CD4-positive, alpha-beta T cell treated with Interferon gamma for 1 hour (primary cell): ENCODE measurements around the gene SGSH.
"Not testable (repeated sequence)": the region's sequence is repeated elsewhere in the genome, so short reads cannot be mapped to it uniquely, and the experiment has no call there.

Source experiments
- DNase-seq: peaks from one replicate; pipeline ENCODE4 v3.0.0-alpha.2; 2020

SGSH gene

DNA sequence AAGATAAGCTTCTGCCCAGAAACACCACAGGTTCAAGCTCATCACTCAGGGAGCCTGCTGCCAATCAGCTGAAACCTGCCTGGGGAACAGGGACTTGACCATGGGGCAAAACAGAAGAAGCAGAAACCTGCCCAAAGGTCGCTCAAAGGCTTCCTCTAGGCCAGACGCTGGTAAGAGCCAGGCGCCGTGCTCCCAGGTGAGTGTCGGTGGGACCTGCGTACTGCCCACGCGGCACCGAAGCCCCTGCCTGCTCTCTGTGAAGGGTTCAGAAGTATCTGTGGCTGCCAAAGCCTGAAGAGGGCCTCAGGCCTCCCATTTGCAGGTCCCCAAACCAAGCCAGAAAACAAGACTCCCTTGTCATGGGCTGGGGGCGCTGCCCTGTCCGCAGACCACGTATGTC lies 10.4 kb downstream of the SGSH start:
- DNase-seq: no peak

GRCh38 chr17:80208050-80208449 lies 12.1 kb downstream of the SGSH start:
- no peak for DNase-seq

DNA sequence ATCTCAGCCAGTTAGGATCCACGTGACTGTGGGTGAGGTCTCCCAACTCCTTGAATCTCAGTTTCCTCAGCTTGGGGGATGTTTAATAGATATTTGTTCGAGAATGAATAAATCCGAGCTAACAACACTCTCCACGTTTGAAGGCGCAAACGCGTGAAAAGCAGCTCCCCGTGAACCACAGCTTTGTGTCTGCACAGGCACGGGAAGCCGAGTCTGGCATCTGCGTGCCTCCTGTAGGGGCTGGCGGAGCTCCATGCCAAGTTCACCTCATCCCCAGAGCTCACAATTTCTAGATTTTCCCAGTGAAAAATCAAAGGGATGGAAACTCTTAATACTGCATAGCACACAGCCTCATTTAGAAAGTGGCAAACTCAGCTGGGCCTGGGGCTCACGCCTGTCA lies 14.3 kb downstream of the SGSH start:
- DNase-seq: no peak

GRCh38 chr17:80204626-80205468 lies 15.3 kb downstream of the SGSH start:
- no peak for DNase-seq

DNA sequence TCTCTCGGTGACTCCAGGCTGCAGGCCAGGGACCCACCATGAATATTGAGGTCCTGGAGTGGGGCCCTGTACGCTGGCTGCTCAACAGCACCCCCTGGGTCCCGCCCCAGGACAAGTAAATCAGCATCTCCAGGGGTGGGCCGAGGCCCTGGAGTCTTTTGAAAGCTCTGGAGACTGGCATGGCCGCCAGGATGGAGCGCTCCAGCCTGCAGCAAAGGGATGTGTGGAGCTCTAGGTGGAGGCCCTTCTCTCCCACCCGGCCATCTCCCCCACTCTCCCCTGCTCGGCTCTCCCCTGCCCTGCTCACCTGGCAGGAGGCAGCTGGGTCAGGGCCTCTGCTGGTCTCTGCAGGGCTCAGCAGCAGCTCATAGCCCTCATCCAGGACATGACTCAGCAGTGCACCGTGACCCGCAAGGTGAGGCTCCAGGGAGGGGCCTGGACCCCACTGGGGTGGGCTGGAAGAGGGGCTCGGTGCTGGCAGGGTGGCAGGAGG lies 16.6 kb downstream of the SGSH start:
- no peak for DNase-seq

GRCh38 chr17:80202197-80202596 lies 17.9 kb downstream of the SGSH start:
- DNase-seq: no peak

- no peak for DNase-seq
These were observed 18.7 kb downstream of the SGSH start for GRCh38 chr17:80201446-80201845.

DNA sequence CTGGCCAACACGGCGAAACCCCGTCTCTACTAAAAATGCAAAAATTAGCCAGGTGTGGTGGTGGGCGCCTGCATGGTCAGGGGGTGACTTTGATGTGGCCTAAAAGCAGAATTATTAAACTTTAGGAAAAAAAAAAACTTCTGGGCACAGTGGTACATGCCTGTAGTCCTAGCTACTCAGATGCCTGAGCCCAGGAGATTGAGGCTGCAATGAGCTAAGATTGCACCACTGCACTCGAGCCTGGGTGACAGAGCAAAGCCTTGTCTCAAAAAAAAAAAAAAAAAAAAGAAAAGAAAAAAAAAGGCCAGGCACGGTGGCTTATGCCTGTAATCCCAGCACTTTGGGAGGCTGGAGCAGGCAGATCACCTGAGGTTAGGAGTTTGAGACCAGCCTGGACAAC lies 20.8 kb downstream of the SGSH start:
- DNase-seq: not testable (repeated sequence)

- DNase-seq: no peak
These were observed 21.9 kb downstream of the SGSH start for GRCh38 chr17:80198144-80198661.

GRCh38 chr17:80196652-80197051 lies 23.5 kb downstream of the SGSH start:
- DNase-seq: no peak

- DNase-seq: peak; percentile 46
These were observed 24.2 kb downstream of the SGSH start for GRCh38 chr17:80195671-80196529.

- no peak for DNase-seq
These were observed 25.0 kb downstream of the SGSH start for GRCh38 chr17:80195141-80195540.

DNA sequence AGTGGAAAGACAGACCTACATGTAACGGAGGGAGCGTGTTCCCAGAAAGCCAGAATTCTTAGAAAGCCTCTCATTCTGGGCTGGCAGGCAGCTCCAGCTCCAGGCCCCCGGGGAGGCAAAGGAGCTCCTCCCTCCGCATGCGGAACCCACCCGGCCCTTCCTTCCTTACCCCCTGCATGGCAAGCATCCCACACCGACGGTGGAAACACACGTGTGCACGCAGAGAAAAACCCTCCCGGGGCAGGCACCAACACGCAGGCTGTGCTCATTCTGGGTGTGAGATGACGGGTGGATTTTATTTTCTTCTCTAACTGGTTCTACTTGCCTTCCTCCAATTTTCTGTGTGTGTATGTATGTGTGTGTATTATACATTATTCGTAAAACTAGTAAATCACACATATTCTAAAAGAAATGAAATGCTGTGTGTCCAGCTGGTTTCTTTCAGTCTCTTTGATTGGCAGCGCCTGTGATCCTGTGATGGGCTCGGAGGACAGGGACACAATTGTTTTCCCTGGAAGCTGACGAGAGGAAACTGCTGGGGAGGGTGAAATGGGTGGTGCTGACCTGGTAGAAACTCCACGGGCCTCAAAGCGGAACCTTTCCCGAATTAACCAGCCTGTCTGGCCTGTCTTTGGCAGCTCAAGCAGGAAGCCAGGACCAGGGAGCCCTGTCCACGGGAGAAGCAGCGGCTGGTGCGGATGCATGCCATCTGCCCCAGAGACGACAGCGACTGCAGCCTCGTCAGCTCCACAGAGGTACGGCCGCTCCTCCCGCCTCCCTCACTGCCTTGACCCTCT lies 28.1 kb downstream of the SGSH start:
- DNase-seq: no peak

DNA sequence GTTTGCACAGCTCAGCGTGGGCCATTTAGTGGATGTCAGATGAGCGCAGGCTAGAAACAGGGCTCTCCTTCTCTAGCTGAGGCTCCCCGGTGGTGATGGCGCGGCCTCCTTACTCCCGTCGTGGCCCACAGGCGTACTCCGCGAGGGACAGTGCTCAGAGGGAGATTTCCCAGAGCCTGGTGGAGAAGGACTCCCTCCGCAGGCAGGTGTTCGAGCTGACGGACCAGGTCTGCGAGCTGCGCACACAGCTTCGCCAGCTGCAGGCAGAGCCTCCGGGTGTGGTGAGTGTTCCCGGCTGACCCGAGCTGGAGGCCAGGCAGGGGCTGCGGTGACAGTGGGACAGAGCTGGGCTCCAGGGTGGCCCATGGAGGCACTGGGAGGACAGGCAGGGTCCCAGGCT lies 28.9 kb downstream of the SGSH start:
- DNase-seq: no peak

DNA sequence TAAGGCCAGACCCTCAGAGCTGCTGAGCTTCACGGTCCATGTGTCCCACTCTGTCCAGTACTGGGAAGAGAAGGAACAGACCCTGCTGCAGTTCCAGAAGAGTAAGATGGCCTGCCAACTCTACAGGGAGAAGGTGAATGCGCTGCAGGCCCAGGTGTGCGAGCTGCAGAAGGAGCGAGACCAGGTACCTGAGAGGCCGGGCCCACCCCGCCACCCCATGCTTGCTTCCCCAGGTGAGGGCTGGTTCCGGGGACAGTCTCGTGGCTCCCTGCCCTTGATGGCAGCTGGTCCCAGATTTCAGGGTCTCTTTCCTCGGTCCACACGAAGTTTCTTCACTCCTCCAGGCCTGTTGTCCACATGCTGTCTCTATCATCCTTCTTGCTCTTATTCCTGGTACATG lies 29.4 kb downstream of the SGSH start:
- DNase-seq: no peak

DNA sequence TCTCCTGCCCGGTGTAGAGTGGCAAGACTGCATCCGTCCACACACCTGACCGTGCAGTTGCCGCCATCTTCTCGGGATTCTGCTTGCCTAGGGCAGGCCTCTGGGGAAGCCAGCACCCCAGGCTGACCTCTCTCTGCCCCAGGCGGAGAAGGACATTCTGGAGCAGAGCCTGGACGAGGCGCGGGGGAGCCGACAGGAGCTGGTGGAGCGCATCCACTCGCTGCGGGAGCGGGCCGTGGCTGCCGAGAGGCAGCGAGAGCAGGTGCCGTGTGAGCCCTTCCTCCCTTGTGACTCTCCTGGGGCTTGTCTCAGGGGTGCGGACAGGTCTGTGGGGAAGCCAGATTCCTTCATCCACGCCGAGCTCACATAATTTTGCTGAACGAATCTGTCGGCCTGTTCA lies 30.5 kb downstream of the SGSH start:
- DNase-seq: no peak

GRCh38 chr17:80187515-80187941 lies 32.6 kb downstream of the SGSH start:
- DNase-seq: no peak

DNA sequence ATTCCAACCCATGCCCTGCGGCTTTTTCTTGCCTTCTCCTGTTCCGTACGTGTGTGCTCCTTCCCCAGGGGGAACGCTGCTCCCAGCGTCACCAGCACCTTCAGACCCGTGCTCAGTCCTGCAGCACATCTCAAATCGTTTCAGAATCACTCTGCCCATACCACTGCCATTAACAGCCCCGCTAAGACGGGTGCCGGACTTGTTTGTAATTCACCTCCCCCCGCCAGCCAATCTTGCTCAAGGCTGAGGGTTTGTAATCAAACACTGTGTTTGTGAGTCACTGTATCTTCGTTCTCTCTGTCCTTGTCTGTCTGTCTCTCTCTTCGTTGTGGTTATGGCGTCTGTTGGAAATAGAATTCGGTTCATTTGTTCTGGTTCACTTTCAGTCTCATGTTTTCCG lies 33.0 kb downstream of the SGSH start:
- no peak for DNase-seq

DNA sequence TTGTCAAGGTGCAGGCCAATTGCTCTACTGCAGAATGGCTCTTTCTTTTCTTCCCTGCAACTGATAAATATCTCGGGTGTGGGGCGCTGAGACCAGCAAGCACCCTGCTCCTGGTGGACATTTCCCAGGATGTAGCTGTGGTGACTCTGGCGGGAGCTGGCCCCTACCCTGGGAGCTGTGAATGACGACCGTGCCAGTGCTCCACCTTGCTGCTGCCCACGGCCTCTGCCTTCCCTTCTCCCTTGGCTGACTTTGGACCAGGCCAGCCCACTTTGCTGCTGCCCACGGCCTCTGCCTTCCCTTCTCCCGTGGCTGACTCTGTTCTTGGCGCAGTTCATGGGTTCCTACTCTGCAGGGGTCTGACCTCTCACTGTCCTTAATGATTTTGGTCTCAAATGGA lies 34.2 kb downstream of the SGSH start:
- no peak for DNase-seq

DNA sequence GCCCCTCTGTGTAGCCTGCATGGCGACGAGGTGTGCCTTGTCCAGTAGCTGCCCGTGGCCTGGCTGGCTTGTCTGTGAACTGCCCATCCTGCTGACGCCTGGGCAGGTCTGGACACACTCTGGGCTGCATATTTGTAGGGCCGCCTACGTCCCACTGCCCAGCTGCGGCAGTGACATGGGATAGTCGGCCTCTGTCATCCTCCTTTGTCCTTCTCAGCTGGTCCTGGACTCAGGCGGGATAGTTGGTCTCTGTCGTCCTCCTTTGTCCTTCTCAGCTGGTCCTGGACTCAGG lies 35.8 kb downstream of the SGSH start:
- DNase-seq: no peak

DNA sequence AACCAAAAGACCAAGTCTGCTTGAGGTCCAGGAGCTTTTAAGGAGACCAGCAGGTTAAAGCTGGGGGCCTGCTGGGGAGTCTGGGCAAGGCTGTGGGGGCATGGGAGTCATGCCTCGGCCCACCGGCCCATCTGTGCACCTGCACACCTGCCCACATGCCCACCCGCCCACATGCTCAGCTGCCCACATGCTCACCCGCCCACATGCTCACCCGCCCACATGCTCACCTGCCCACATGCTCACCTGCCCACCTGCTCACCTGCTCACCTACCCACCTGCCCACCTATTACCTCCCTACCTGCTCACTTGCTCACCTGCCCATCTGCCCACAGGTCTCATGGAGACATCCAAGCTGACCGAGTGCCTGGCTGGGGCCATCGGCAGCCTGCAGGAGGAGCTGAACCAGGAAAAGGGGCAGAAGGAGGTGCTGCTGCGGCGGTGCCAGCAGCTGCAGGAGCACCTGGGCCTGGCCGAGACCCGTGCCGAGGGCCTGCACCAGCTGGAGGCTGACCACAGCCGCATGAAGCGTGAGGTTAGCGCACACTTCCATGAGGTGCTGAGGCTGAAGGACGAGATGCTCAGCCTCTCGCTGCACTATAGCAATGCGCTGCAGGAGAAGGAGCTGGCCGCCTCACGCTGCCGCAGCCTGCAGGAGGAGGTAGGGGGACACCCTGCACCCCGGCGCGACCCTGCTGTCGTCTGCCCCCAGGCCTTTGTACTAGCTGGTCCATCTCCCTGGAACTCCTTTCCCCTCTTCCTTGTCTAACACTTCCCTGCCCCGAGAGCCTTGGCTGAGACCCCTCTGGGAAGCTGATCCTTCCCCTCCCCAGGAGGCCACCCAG lies 36.3 kb downstream of the SGSH start:
- no peak for DNase-seq

- no peak for DNase-seq
These were observed 37.3 kb downstream of the SGSH start for GRCh38 chr17:80182845-80183223.
